PC-9 (cell line): ENCODE measurements around the gene SLC24A4. TPM values are rescaled to one million over a fixed set of nuclear protein-coding genes. Genes with fewer than 3 reads are reported as not detected.

Experiments used
- BruUV-seq: library from RNA; stranded (reverse); fragments of 400-500 nt; replicated peaks from 2 replicates; lab custom pipeline; 2021; lab: Mats Ljungman, UMichigan
- CTCF ChIA-PET: fragments of 300-600 bp; sonication (Branson Sonifier 250); formaldehyde crosslinking; loops from one replicate; lab custom pipeline; 2022; ENCODE audit warnings: antibody characterized with exemption; lab: Charles Lee
- POLR2A ChIA-PET: fragments of 300-600 bp; sonication (Branson Sonifier 250); formaldehyde crosslinking; loops from one replicate; lab custom pipeline; 2022; ENCODE audit warnings: antibody characterized with exemption; ENCODE audit not compliant: unreplicated experiment; lab: Charles Lee
- DNase-seq, 2 experiments: peaks; one replicate each; pipeline versions ENCODE4 v3.0.0 to v3.0.0-alpha.2; 2015 to 2022; ENCODE audit warnings: mixed read lengths in 1 of 2
- H2AFZ ChIP-seq: fragments of 200-600 bp; sonication (generic); 2 replicates; pipeline ENCODE4 v1.8.1; 2017; ENCODE audit warnings: antibody characterized with exemption
- H3F3A ChIP-seq: fragments of 200-600 bp; sonication (generic); 2 replicates; pipeline ENCODE4 v1.8.1; 2017; ENCODE audit warnings: antibody characterized with exemption, mild to moderate bottlenecking, low read depth; ENCODE audit not compliant: insufficient read depth
- H3K27ac ChIP-seq: fragments of 200-600 bp; sonication (generic); 2 replicates; pipeline ENCODE4 v1.6.1; 2016; ENCODE audit warnings: mixed run types
- H3K27me3 ChIP-seq: fragments of 200-600 bp; sonication (generic); 2 replicates; pipeline ENCODE4 v1.6.1; 2016; ENCODE audit warnings: low read depth, mixed run types; ENCODE audit not compliant: insufficient read depth
- H3K36me3 ChIP-seq: fragments of 200-600 bp; sonication (generic); 2 replicates; pipeline ENCODE4 v1.6.1; 2016; ENCODE audit warnings: low read depth, mixed run types
- H3K4me1 ChIP-seq: fragments of 200-600 bp; sonication (generic); replicated peaks from 2 replicates; pipeline ENCODE4 v1.6.1; 2016; ENCODE audit warnings: mixed run types; ENCODE audit not compliant: insufficient read depth
- H3K4me2 ChIP-seq: fragments of 200-600 bp; sonication (generic); 2 replicates; pipeline ENCODE4 v1.6.1; 2017; ENCODE audit warnings: mixed run types
- H3K4me3 ChIP-seq: fragments of 200-600 bp; sonication (generic); 2 replicates; pipeline ENCODE4 v1.6.1; 2016; ENCODE audit warnings: mixed run types
- H3K79me2 ChIP-seq: fragments of 200-600 bp; sonication (generic); 2 replicates; pipeline ENCODE4 v1.6.1; 2017; ENCODE audit warnings: low read depth, mixed run types
- H3K9me2 ChIP-seq: fragments of 200-600 bp; sonication (generic); 2 replicates; pipeline ENCODE4 v1.8.1; 2017; ENCODE audit warnings: mild to moderate bottlenecking; ENCODE audit not compliant: insufficient read depth
- H3K9me3 ChIP-seq: fragments of 200-600 bp; sonication (generic); 2 replicates; pipeline ENCODE4 v1.8.1; 2016; ENCODE audit warnings: low read depth; ENCODE audit not compliant: insufficient read depth
- H4K20me1 ChIP-seq: fragments of 200-600 bp; sonication (generic); 2 replicates; pipeline ENCODE4 v1.8.1; 2017; ENCODE audit not compliant: insufficient read depth
- CTCF ChIP-seq: fragments of 200-600 bp; sonication (generic); conservative IDR thresholded peaks from 2 replicates; pipeline ENCODE4 v1.6.1; 2017; ENCODE audit warnings: mixed run types, antibody characterized with exemption, mild to moderate bottlenecking, moderate library complexity
- EZH2 ChIP-seq: fragments of 200-600 bp; sonication (generic); IDR thresholded peaks from 2 replicates; pipeline ENCODE4 v1.8.0; 2017; ENCODE audit warnings: antibody characterized with exemption, low read depth
- intact Hi-C: fragments of 100-400 bp; cut with micrococcal nuclease; formaldehyde crosslinking; loops from one replicate; pipeline ENCODE4 v1.10.0; 2022; ENCODE audit not compliant: unreplicated experiment
- total RNA-seq: library from RNA; stranded (reverse); gene quantifications from 2 replicates; pipeline ENCODE4 v1.2.3, GENCODE V29; 2021

Gene SLC24A4
- total RNA-seq, 1 experiment from 2014 or later, result not detected

GRCh38 chr14:92404018-92404417, 81.1 kb downstream of the SLC24A4 start:
- H3K9me3 ChIP-seq, result peaks cover 12% of the 10 kb centered on the region
- H3K79me2 ChIP-seq, result no peaks in the 10 kb centered on the region
- no peaks in the 10 kb centered on the region for H4K20me1 ChIP-seq
- CTCF ChIA-PET, result no interaction called here
- H2AFZ ChIP-seq, result no peak overlapping the region
- TF ChIP-seq CTCF (no peak), EZH2 (no peak)
- H3K27me3 ChIP-seq, result no peaks in the 10 kb centered on the region
- H3K9me2 ChIP-seq, result no peaks in the 10 kb centered on the region
- no peak overlapping the region for H3K4me3 ChIP-seq
- H3F3A ChIP-seq, result 0 out of 2 replicates have a peak, but pooled peaks cover 2% of the 10 kb centered on the region
- no peak for DNase-seq
- H3K27ac ChIP-seq, result no peak overlapping the region
- peaks cover 18% of the 10 kb centered on the region for H3K4me1 ChIP-seq
- intact Hi-C loops, result no loop called here
- no TSS peak for BruUV-seq
- no peaks in the 10 kb centered on the region for H3K36me3 ChIP-seq
- no peak overlapping the region for H3K4me2 ChIP-seq
- POLR2A ChIA-PET, result no interaction called here

GRCh38 chr14:92404421-92404820, 81.5 kb downstream of the SLC24A4 start:
- H2AFZ ChIP-seq, result no peak overlapping the region
- no peaks in the 10 kb centered on the region for H3K27me3 ChIP-seq
- POLR2A ChIA-PET, result no interaction called here
- H3K9me2 ChIP-seq, result no peaks in the 10 kb centered on the region
- H3K4me2 ChIP-seq, result no peak overlapping the region
- no peak for DNase-seq
- TF ChIP-seq CTCF, result no peak
- TF ChIP-seq EZH2, result no peak
- H4K20me1 ChIP-seq, result no peaks in the 10 kb centered on the region
- intact Hi-C loops, result no loop called here
- H3F3A ChIP-seq, result 0 out of 2 replicates have a peak, but pooled peaks cover 2% of the 10 kb centered on the region
- BruUV-seq, result no TSS peak
- no peaks in the 10 kb centered on the region for H3K36me3 ChIP-seq
- no peak overlapping the region for H3K4me3 ChIP-seq
- H3K79me2 ChIP-seq, result no peaks in the 10 kb centered on the region
- CTCF ChIA-PET, result no interaction called here
- H3K9me3 ChIP-seq, result peaks cover 12% of the 10 kb centered on the region
- no peak overlapping the region for H3K27ac ChIP-seq
- peaks cover 21% of the 10 kb centered on the region for H3K4me1 ChIP-seq

GRCh38 chr14:92404938-92405337, 82.0 kb downstream of the SLC24A4 start:
- Histone ChIP-seq H3K27me3 (no peaks in the 10 kb centered on the region), H2AFZ (no peak overlapping the region), H3K4me1 (peaks cover 21% of the 10 kb centered on the region), H3F3A (no peaks in the 10 kb centered on the region), H3K27ac (no peak overlapping the region), H3K36me3 (no peaks in the 10 kb centered on the region), H4K20me1 (no peaks in the 10 kb centered on the region), H3K9me3 (peaks cover 12% of the 10 kb centered on the region), H3K79me2 (no peaks in the 10 kb centered on the region), H3K4me3 (no peak overlapping the region), H3K4me2 (no peak overlapping the region), H3K9me2 (no peaks in the 10 kb centered on the region)
- no peak for TF ChIP-seq CTCF
- TF ChIP-seq EZH2, result no peak
- ChIA-PET POLR2A (no interaction called here), CTCF (no interaction called here)
- DNase-seq, result no peak
- intact Hi-C loops, result no loop called here
- no TSS peak for BruUV-seq
